GM18907 (cell line): ENCODE data around the gene EIF3K.

ENCODE experiments used
- ATAC-seq: cut with Tn5 transposase; IDR thresholded peaks from one replicate; pipeline ENCODE4 v1.9.1; 2021; ENCODE audit warnings: mild to moderate bottlenecking, moderate library complexity; ENCODE audit not compliant: unreplicated experiment

The EIF3K gene

DNA sequence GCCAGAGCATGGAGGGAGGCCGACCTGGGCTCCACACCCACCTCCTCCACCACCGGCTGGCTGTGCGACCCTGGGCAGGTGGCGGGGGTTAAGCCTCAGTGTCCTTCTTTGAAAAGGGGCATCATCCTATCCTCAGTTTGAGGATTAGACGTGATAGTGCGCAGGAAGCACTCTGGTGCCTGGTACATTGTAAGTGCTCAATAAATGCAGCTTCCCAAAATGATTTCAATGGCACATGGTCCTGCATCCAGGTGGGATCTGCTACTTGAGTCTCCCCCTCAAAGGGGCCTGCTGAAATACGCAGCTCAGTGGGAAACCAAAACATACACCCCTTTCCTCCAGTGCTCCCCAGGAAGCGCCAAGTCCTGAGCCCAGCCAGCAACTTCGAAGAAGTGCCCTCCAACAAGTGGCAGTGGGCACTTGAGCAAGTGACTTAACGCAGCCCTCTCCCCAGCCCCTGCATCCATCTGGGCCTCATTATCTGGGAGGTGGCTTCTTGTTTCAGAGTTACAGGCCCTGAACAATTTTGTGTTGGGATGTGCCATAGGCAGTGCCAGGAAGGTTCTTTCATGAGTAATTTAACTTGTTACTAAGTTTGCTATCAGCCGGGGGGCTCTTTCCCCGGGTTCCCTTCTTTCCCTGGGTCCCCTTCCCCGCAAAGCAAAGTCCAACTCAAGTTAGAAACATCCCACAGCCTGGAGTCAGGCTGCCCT is 46.4 kb downstream of the EIF3K start:
- ATAC-seq = no peak

DNA sequence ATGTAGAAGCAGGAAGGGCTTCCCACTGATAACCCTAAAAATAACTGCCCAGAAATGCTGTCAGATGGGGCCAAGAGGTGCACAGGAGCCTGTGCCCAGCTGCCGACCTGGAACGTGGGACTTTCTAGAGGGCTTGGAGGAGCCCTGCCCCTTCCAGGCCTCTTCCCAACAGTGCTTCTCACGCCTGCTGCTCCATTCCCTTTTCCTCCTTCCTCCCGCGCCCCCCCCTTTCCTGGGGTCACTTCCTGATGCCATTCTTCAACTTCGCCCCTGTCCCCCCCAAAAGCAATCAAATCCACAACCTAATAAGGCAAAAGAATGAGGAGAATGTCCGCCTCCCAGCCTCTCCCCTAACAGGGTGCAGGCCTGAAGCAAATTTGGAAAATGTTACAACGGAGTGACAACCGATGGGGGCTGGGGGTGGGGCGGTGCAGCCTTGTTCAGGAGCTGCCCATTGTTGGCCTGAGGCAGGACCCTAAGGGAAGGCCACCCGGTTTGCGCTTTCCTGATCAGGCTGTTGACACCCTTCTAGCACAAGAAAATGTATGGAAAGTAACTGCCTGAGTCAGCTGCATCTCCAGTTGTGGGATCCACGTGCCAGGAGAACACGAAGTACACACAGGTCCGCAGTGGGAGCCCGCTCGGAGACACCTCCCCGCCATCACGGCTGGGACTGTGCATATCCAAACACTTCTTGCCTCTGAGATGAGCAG is 47.1 kb downstream of the EIF3K start:
- ATAC-seq = no peak

DNA sequence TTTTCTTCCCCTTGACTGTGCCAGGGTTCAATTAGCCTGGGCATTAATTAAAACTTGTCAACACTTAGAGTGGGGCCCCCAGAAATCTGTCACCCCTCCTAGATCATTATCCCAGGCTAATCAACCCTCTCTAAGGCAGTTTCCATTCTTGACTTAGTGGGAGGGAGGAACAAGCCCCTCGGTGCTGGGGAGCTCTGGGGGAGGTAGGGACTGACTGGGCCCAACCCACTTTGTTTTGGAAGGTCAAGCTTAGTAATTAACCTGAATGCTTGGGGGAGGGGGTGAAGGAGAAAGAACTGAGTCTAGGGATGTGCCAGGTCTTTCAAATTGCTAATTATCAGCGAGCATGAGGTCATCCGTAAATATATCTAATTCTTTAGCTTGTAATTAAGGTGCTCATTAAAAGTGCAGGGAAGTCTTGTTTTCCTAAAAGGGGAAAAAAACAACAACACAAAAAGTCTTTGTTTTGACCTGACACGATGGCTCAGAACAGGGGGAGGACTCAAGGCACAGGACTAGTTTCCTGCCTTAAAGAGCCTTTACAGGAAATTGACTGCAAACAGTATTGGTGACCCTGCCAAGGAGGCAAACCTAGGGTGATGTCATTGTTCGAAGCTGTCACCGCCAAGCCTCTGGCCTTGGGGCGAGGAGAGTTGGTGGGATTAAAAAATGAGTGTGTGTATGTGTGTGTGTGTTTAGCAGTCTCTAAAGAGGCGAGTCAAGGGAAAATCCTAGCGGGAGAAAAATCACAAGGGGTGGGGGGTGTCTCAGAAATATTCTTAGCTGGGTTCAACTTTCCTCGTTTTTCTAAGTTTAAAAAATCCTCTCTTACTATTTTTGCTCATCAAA is 47.9 kb downstream of the EIF3K start:
- no peak for ATAC-seq

DNA sequence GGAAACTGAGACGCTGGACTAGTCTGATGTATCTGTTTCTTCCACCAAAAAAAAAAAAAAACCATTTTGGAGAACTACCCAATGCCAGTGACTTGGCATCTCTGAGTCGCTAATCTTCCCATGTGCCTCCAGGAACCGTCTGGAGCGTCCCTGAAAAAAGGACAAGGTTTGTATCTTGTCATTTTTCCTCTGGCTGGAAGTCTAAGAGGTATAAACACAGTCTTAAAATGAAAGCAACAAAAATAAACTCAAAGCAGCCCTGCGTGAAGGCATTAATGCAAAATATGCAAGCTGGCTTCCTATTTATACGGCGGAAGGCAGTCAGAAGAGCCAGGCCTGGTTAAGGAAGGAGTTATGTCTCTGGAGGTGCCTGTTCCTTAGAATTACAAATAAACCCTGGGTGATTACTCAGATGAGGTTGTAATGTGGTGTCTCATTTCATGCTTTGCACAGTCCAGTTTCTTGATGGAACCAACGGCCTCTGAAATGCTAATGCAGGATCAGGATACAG is 48.7 kb downstream of the EIF3K start:
- ATAC-seq = no peak

DNA sequence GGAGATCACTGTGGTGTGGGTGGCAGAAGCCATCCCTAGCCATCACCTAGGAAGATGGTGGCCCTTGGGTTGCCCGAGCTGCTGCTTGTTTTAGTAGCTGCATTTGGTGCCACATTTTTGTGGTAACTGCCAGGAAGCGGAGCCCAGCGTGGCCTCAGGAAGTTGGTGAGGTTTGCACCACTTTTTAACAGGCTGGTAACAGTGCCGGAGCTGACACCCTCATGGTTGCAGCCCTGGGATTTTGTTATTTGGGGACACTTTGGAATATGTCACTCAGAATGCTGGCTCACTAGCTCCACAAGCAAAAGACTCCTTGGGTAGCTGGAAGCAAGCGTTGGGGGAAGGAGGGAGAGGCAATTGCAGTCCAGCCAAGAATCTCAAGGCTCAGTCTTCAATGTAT is 50.6 kb downstream of the EIF3K start:
- ATAC-seq = no peak

DNA sequence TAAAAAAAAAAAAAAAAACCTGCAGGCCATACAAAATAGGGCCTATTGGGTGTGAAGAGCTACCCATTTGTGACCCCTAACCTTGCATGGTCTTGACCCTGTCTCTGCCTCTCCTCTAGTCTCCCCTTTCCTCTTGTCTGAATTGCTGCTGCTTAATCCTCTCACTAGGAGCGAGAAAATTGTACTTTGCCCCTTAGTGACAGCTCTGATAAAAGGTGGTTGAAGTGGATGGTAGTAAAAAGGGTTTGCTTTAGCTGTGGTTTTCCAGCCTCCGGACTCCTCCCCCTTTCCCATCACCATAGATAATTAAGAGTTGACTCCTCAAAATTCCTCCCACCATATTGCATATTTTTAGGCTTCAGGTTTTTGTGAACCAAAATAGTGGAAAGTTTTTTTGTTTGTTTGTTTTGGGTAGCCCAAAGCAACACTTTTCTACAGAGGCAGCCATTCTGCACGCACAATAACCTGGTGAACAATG is 52.0 kb downstream of the EIF3K start:
- no peak for ATAC-seq

DNA sequence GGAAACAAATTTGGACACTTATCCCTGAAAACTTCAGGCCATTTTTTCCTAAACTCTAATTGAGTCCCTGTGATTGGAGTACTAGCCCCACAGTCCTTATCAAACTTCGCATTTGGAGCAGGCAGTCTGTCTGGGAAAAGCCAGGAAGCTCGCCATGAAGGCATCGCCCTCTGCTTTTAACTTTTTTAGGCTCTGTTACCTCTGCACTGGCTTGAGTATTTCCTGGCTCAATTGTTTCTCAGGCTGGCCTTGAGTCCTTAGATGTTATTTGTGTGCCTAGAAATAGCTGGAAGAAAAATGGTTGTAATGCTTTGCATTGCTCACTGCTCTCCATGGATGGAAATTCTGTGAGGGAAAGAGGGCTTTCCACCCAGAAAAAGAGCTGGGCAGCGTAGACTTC is 52.7 kb downstream of the EIF3K start:
- no peak for ATAC-seq

DNA sequence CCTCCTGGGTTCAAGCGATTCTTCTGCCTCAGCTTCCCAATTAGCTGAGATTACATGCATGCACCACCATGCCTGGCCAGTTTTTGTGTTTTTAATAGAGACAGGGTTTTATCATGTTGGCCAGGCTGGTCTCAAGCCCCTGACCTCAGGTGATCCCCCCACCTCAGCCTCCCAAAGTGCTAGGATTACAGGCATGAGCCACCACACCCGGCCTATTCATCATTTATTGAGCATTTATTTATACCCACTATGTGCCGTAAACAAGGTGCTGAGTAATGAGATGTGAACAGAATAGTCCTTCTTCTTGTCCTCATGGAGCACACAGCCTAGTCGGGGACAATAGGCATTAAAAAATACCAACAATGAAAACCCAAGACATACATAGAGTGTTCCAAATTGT is 54.0 kb downstream of the EIF3K start:
- ATAC-seq = no peak

DNA sequence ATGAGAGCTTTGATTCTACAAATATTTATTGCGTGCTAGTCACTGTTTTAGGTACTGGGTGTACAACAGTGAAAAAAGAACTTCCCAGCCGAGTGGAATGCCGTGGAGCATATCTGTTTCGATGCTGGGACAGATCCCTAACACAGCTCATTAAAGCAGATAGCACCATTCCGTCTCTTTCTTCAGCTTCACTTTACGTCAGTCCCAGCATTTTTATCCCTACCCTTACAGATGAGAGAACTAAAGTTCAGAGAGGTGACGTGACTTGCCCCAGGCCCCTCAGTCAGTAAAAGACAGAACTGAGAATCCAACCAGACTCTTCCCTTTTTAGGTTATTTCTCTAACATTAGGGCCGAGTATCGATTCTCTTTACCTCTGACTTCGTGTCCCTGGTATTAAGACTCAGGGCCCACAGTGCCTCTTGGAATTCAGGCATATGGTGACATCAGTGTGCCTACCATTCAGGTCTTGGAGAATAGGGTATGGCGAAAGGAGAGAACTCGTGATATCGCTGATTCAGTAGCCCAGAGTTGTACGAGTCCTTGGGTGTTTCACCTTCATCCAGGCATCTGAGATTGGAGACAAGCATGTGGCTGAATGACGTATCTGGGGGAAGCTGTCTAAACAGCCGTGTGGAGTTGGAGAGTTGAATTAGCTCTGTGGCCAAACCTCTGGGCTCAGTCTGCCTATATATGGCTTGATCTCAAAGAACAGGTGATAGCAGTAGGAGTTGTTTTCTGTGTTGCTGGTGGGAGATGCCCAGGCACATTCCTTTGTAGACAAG is 55.6 kb downstream of the EIF3K start:
- no peak for ATAC-seq

DNA sequence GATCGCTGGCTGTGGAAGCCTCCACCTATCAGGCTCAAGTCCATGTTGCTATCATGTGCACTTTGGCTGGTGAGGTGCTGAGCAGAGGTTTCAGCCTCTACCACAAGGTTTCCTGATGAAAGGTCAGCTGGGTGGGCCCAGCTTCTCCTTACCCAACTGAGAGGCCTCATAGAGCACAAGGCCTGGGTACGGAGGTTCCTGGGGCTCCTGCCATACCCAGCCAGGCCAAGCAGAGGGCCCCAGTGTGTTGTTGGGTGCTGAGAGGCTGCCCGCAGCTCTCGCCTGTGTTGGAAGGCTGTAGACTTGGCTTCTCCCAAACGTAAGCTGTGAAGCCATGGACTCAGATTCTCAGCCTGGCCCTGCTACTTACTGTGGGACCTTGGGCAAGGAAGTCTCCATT is 56.6 kb downstream of the EIF3K start:
- ATAC-seq = no peak

DNA sequence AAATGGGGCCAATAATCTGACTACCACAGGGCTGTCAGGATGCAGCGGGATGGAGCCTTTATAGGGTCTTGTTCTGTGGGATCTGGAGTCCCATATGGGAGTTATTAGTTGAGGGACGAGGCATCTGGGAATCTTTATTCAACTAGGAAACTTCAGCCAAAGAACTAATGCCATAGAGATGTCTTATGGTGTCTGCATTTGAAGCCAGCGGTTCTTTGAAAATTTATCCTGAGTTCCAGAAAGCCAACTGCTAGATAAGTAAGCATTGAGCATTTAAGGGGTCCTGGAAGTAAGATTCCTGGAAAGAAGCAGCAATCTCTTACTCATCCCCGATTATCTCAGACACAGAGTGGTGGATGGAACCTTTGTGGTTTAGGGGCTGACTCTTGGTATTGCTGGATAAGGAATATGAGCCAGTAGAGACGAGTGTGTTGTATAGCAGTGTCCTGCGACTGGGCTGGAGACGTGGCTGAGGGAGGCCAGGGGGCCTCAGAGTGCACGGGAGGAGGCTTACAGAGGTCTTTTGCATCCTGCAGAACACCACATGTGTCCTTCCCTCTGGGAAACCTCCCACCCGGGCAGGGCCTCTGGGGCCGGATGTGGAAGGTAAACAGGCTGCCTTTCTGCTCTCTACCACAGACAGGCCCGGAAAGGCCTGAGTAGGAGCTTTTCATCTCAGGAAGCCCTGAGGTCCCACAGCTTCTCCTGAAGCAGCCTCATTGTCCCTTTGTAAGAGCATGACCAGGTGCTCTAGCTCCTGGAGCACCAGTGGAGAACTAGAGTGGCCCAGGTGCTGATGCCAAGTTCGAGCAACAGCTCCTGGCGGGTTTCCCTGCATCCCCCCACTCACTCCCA is 57.3 kb downstream of the EIF3K start:
- no peak for ATAC-seq

DNA sequence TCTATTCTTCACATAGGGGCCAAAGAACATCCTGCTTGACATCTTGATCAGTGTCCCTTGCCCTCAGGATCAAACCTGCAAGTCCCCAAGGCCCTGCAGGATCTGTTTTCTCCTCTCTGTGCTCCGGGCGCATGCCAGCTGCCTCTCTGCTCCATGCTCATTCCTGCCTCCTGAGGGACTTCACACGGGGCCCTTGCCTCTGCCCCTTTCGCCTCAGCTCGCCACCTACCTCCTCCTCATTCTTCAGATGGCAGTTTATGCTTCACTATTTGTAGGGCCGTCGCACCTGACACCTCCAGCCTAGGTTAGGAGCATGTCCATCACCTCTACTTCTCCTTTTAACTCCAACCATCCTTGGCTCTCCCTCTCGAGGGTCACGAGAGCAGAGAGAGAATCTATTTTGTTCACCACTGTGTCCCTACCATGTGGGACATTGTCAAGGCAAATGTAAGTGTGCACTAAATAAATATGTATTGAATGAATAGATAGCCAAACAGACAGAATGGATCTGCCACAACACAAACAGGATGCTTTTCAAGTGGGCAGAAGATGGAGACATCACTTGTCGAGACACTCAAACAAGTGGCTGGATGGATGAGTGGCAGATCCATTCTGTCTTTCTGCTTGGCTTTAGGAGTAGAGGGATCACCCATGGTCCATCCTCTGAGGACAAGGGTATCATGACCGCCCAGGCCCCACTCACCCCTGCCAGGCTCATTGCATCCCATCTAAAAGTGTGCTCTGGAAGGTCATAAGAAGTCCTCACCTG is 58.1 kb downstream of the EIF3K start:
- no peak for ATAC-seq

DNA sequence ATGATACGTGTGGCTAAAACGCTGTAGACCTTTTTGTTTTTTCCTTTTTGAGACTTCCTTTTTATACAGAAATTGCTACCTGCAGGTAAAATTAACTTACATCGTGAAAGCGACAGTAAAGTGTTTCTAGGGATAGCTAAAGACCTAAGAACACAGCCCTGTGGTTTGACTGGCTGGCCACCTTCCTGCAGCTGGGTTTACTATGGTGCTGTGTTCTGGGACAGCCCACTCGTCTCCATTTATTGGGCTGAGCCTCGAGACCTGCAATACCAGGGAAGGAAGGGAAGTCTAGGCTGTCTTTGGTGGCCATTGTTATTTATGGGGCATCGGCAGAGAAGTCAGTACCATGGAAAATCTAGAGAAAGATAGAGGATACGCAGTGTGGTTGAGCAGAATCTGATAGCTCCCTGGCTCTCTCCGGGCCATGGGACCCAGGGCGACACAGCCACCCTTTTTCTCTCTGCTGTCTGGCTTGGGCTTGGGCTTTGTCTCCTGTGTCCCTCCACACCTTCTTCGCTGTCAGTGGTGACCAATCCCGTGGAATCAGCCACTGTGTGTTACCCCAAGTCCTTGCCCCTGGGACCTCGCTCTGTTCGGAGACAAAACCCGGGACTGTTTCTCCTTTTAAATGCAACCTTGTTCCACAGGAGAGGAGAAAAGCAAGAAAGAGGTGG is 59.4 kb downstream of the EIF3K start:
- no peak for ATAC-seq

DNA sequence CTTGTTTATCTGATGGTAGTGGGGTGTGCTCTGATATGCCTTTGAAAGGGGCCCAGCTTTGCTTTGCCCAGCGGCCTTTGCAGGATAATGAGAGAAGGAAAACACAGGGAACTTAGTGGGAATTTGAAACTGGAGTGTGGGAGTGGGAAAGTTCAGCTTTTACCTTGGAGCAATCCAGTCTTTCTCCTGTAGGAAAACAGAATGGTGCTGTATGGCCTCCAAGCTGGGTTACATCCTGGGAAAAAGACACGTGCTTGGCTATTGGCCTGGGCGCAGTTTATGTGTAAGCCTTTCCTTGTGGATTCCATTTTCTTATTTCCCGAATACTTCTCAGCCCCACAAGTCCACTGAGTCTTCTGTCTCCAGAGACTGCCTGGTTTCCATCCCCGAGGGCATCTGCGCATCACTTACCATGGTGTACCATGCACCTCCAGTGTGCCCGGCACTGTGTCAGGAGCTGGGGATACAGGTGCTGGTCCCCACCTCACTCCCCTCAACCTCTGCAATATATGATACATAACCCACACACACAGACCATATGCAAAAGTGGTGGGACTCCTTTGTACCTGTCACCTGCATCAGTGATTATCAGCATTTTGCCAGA is 60.0 kb downstream of the EIF3K start:
- no peak for ATAC-seq

DNA sequence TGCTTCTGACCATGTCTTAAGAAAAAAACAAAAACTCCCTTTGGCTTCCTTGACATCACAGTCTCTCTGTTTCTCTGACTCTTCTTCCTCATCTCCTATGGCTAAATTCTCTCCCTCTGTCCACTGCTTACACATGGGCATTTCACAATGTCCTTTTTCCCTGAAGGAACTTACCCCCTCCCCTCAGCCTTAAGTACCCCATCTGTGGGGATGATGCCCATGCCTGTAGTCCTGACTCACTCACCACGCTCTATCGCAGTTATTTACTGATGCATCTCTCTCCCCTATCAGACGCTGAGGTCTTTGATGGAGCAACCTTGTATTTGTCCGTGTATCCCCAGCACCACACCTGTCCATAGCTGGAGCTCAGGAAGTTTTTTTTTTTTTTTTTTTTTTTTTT is 60.9 kb downstream of the EIF3K start:
- no peak for ATAC-seq

DNA sequence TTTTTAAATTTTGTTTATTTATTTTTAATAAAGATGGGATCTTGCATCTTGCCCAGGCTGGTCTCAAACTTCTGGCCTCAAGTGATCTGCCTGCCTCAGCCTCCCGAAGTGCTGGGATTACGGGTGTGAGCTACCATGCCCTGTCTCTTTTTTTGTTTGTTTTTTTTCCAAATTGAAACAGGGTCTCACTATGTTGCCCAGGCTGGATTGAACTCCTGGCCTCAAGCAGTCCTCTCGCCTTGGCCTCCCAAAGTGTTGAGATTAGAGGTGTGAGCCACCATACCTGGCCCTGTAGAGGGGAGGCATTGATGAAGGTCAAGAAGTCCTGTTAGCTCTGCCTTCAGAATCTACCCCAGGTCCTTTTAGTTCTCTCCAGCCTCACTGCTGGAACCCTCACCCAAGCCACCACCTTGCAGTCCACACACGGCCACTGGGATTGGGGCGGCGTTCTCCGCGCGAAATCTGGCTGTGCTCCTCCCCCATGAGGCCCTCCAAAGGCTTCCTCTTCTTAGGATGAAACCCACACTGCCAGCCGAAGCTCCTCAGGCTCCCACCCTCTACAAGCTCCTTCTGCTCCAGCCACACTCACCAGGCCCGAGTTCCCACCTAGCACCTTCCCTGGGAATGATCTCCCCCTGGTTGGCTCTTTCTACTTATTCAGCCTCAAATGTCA is 63.3 kb downstream of the EIF3K start:
- no peak for ATAC-seq

DNA sequence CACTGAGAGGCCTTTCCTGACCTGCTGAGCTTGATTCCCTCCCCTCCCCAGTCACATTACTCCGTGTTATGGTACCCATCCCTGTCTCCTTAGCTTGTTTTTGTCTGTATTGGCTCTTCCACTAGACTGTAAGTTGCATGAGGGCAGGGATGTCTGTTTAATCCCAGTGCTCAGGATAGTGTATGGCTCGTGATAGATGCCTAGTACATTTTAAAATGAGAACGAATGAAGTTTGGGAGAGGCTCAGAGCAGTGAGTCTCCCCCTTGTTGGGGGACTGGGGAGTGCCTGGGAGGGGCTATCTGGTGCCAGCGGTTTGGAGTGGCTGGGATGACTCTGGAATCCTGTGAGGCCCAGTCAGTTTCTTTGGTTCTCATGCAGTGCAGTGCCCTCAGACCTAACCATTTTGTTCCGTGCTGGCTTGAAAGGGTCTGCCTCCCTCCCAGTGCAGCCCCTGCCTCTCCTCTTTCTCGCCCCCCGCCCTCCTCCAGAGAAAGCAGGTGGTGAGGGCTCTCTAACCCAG is 63.9 kb downstream of the EIF3K start:
- no peak for ATAC-seq
